Hair follicular keratinocyte (primary cell): ENCODE data around the gene PARP2. TPM values are rescaled to one million over a fixed set of nuclear protein-coding genes. Genes with fewer than 3 reads are reported as not detected.

Experiments used
- total RNA-seq: library from RNA; depleted of rRNA; stranded (reverse); fragments of >200 nt; gene quantifications from 2 replicates; pipeline ENCODE4 v1.2.3, GENCODE V29; 2015

PARP2 gene, protein sequence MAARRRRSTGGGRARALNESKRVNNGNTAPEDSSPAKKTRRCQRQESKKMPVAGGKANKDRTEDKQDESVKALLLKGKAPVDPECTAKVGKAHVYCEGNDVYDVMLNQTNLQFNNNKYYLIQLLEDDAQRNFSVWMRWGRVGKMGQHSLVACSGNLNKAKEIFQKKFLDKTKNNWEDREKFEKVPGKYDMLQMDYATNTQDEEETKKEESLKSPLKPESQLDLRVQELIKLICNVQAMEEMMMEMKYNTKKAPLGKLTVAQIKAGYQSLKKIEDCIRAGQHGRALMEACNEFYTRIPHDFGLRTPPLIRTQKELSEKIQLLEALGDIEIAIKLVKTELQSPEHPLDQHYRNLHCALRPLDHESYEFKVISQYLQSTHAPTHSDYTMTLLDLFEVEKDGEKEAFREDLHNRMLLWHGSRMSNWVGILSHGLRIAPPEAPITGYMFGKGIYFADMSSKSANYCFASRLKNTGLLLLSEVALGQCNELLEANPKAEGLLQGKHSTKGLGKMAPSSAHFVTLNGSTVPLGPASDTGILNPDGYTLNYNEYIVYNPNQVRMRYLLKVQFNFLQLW
- 11.9 and 13.7 TPM in 2 replicates for total RNA-seq

DNA sequence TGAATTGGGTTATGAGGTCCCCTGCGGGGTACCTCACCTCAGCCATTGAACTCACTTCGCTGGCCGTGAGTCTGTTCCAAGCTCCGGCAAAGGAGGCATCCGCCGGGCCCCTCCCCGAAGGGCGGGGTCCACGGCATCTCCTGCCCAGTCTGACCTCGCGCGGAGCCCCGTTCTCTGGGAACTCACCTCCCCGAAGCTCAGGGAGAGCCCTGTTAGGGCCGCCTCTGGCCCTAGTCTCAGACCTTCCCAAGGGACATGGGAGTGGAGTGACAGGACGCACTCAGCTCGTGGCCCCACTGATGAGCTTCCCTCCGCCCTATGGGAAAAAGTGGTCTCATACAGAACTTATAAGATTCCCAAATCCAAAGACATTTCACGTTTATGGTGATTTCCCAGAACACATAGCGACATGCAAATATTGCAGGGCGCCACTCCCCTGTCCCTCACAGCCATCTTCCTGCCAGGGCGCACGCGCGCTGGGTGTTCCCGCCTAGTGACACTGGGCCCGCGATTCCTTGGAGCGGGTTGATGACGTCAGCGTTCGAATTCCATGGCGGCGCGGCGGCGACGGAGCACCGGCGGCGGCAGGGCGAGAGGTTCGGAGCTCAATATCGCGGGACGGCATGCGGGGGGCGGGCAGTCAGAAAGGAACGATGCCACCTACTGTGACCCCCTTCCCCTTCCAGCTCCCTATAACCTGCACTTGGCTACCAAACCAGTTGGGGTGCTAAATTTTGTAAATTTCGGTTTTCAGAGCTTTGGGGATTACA lies at the start of gene PARP2:
Gene PARP2, plus strand, starts transcription at position 544 of the 770 bp plus-strand sequence. Its CDS starts 7 bp downstream, at position 551.

DNA sequence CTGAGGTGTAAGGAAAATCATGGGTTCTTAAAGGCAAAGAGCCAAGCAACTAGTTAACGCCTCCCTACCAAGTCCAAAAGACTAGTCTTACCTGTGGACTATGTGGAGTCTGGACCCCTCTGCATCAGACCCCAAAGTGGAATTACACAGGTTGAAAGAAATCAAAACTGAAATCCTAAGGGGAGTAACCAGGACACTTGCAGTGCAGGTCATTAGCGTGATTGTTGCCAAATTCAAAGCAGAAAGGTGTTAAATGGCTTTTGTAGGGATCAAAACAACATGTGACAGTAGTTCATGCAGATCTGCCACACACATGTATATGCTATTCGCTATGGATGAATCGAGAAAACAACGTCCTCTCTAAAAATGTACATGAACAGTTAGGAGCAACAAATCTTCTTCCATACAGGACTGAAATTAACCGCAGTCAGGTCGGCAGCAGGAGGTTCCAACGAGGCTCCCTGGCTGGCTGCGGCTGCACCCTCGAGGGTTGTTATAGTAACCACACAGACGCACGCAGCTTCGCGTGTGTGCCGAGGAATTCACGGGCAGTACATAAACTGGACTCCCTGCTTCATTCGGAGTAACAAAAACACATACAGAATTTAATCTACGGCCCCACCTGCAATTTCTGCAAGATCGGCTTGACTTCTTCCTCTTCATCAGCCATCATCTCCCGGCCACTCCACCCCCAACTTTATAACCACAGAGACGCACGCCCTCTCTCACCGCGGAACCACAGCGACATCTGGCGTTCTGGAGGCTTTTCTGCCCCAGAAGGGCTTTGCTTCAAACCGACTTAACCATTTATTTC lies 38.0 kb upstream of the PARP2 start, which contains the start of gene TTC5:
Gene TTC5, minus strand, starts transcription at position 687 of the 814 bp plus-strand sequence. Its CDS starts 14 bp downstream, at position 673.

DNA sequence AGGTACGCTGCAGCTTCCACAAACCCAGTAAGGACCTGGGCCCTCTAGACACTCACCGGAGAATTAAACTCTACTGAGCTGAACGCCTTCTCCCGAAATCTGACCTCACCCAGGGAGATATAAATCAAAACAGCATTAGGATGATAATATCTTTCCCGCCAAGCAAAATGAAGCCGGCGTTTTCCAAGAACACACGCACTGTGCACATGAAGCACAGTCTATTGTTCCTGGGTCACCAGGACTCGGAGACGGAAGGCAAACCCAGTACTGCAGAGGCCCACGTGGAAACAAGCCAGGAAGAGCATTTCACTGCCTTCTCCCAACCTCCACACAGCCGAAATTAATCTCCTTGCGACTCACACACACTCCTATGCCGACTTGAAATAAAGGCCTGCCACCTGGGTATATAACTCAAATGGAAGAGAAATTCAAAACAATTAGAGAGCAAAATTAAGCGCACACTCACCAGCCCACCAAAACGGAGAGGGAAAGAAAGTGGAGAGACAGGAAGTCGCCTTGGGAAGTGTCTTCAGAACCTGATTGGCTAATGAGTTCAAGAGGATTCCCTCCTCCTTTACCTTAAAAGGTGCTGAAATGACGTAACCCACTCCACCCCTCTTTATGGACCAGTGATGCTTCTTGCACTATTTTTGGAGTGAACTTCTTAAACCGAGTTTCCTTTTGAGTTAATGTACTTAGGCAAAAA lies 10.5 kb upstream of the PARP2 start, which contains the start of gene CCNB1IP1:
Gene CCNB1IP1, minus strand, starts transcription at position 492 of the 706 bp plus-strand sequence. CDS start 16,756 bp downstream, outside the sequence.

Other genes starting within 250 kb of the PARP2 start
- not detected in 2 replicates for gene OR4K17, start 232.9 kb upstream of the PARP2 start, total RNA-seq
- not detected in 2 replicates for gene OR4N5, start 204.8 kb upstream of the PARP2 start, total RNA-seq
- not detected in 2 replicates for gene OR11G2, start 152.7 kb upstream of the PARP2 start, total RNA-seq
- gene OR11H6, start 119.9 kb upstream of the PARP2 start, total RNA-seq: not detected in 2 replicates
- not detected in 2 replicates for gene OR11H7, start 114.7 kb upstream of the PARP2 start, total RNA-seq
- gene OR11H4, start 104.3 kb upstream of the PARP2 start, total RNA-seq: not detected in 2 replicates
- 8.6 and 11.2 TPM in 2 replicates for gene TTC5, start 37.7 kb upstream of the PARP2 start, total RNA-seq
- 63.8 and 83.6 TPM in 2 replicates for gene CCNB1IP1, start 10.4 kb upstream of the PARP2 start, total RNA-seq
- gene TEP1, start 69.9 kb downstream of the PARP2 start, total RNA-seq: 10.1 and 16.0 TPM in 2 replicates
- not detected in 2 replicates for gene KLHL33, start 92.5 kb downstream of the PARP2 start, total RNA-seq
- 38.0 and 55.1 TPM in 2 replicates for gene OSGEP, start 111.2 kb downstream of the PARP2 start, total RNA-seq
- 136 and 200 TPM in 2 replicates for gene APEX1, start 111.6 kb downstream of the PARP2 start, total RNA-seq
- gene PIP4P1, start 117.8 kb downstream of the PARP2 start, total RNA-seq: 12.1 and 12.2 TPM in 2 replicates
- gene PNP, start 125.8 kb downstream of the PARP2 start, total RNA-seq: 192 and 219 TPM in 2 replicates
- gene RNASE10, start 161.9 kb downstream of the PARP2 start, total RNA-seq: not detected in 2 replicates
- gene RNASE9, start 217.4 kb downstream of the PARP2 start, total RNA-seq: not detected in 2 replicates
- gene RNASE11, start 244.4 kb downstream of the PARP2 start, total RNA-seq: not detected in 2 replicates
- gene RNASE12, start 247.7 kb downstream of the PARP2 start, total RNA-seq: not detected in 2 replicates